GM18861 (cell line): ENCODE results near the gene TRUB2.
"Not testable (repeated sequence)": the region's sequence is repeated elsewhere in the genome, so short reads cannot be mapped to it uniquely, and the experiment has no call there.

Experiments
- ATAC-seq: cut with Tn5 transposase; IDR thresholded peaks from one replicate; pipeline ENCODE4 v1.9.1; 2021; ENCODE audit not compliant: unreplicated experiment

Gene TRUB2

GRCh38 chr9:128298535-128299482 is 23.4 kb downstream of the TRUB2 start:
- ATAC-seq = no peak

- ATAC-seq = no peak
These were observed 24.9 kb downstream of the TRUB2 start for GRCh38 chr9:128297221-128297773.

GRCh38 chr9:128296340-128297220 is 25.7 kb downstream of the TRUB2 start:
- ATAC-seq = no peak

GRCh38 chr9:128294142-128294541 is 28.1 kb downstream of the TRUB2 start:
- ATAC-seq = no peak

GRCh38 chr9:128293091-128293490 is 29.2 kb downstream of the TRUB2 start:
- no peak for ATAC-seq

GRCh38 chr9:128292009-128292408 is 30.2 kb downstream of the TRUB2 start:
- ATAC-seq = no peak

GRCh38 chr9:128288273-128289004 is 33.8 kb downstream of the TRUB2 start:
- ATAC-seq = no peak

GRCh38 chr9:128286440-128286839 is 35.8 kb downstream of the TRUB2 start:
- ATAC-seq = no peak

GRCh38 chr9:128285033-128285784 is 37.0 kb downstream of the TRUB2 start:
- ATAC-seq = no peak

- no peak for ATAC-seq
These were observed 39.7 kb downstream of the TRUB2 start for GRCh38 chr9:128282500-128282899.

GRCh38 chr9:128280084-128280622 is 42.1 kb downstream of the TRUB2 start:
- no peak for ATAC-seq

- not testable (repeated sequence) for ATAC-seq
These were observed 42.9 kb downstream of the TRUB2 start for GRCh38 chr9:128279088-128280073.

- ATAC-seq = no peak
These were observed 45.5 kb downstream of the TRUB2 start for GRCh38 chr9:128276574-128277270.

- ATAC-seq = peak; percentile 91
These were observed 46.2 kb downstream of the TRUB2 start, which contains the start of gene SWI5 for GRCh38 chr9:128276008-128276573. Gene SWI5 (plus strand): TSS chr9:128276276.

GRCh38 chr9:128275198-128276007 is 46.8 kb downstream of the TRUB2 start, which contains the start of gene GOLGA2:
Gene GOLGA2 (minus strand): TSS chr9:128276007. CDS start chr9:128275976, 31 bp downstream.
- peak; percentile 13 for ATAC-seq

GRCh38 chr9:128274245-128274644 is 48.0 kb downstream of the TRUB2 start:
- ATAC-seq = no peak

GRCh38 chr9:128271512-128271911 is 50.7 kb downstream of the TRUB2 start:
- ATAC-seq = no peak
